Naive B cell (primary cell): ENCODE data around the gene THTPA. TPM values are rescaled to one million over a fixed set of nuclear protein-coding genes. Genes with fewer than 3 reads are reported as not detected.

Experiments
- ATAC-seq, 2 donors: fragments of 150-1000 bp; cut with Tn5 transposase; 2 replicates each; pipeline ENCODE4 v1.10.0; 2021; ENCODE audit warnings: low read depth in 2 of 2, mild to moderate bottlenecking in 2 of 2, moderate library complexity in 2 of 2
- DNase-seq: peaks from one replicate; pipeline ENCODE4 v3.0.0; 2022
- H3K27ac Mint-ChIP-seq, 6 donors: one replicate each; pipeline ENCODE4 v1.8.0; 2020 to 2022; ENCODE audit warnings: mild to moderate bottlenecking in 6 of 6, mixed read lengths in 6 of 6, moderate library complexity in 5 of 6, inconsistent platforms in 2 of 6
- H3K27me3 Mint-ChIP-seq, 3 donors: one replicate each; pipeline ENCODE4 v1.8.0; 2021 to 2022; ENCODE audit warnings: mixed read lengths in 3 of 3, mild to moderate bottlenecking in 1 of 3
- H3K36me3 Mint-ChIP-seq, 2 donors: one replicate each; pipeline ENCODE4 v1.8.0; 2020 to 2022; ENCODE audit warnings: mixed read lengths in 2 of 2, inconsistent platforms in 1 of 2, mild to moderate bottlenecking in 1 of 2
- H3K4me1 Mint-ChIP-seq, 3 donors: one replicate each; pipeline ENCODE4 v1.8.0; 2020 to 2022; ENCODE audit warnings: mixed read lengths in 3 of 3, inconsistent platforms in 1 of 3, mild to moderate bottlenecking in 1 of 3, moderate library complexity in 1 of 3
- H3K4me3 Mint-ChIP-seq, 8 donors: one replicate each; pipeline ENCODE4 v1.8.0; 2020 to 2022; ENCODE audit warnings: mild to moderate bottlenecking in 8 of 8, mixed read lengths in 8 of 8, moderate library complexity in 8 of 8, inconsistent platforms in 2 of 8
- H3K9me3 Mint-ChIP-seq, 7 donors: one replicate each; pipeline ENCODE4 v1.8.0; 2020 to 2022; ENCODE audit warnings: mixed read lengths in 7 of 7, mild to moderate bottlenecking in 5 of 7, inconsistent platforms in 2 of 7, moderate library complexity in 1 of 7
- polyA plus RNA-seq, 6 donors: library from polyadenylated mRNA; unstranded; fragments of 300-500 nt; fragmentation: Illumina TruSeq; gene quantifications; one replicate each; pipeline ENCODE4 v1.2.3, GENCODE V29; 2021; ENCODE audit warnings: low read depth in 6 of 6

THTPA gene
- polyA plus RNA-seq, 6 donors from 2014 or later, result 16.0 to 28.3 (median 21.7) TPM

DNA sequence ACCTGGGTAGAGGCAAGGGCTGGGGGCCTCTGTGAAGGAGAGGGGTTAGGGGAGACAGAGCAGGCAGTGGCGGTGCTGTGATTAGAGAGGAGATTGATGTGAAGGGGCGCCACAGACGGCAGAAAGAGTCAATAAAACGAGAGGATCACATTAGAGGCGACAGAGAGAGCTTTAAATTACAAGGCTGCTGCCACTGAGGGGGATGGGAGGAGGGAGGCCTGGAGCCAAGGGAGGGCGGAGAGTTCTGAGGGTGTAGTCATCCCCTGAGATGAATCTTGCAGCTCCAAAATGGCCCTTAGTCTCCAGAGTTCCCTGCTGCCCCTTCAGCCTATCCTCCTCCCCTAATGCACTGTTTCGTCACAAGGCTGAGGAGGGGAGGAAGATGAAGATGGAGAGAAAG is 17.3 kb upstream of the THTPA start:
- Mint-ChIP-seq H3K27me3 (peaks cover 6 to 10% (median 10%) of the 10 kb centered on the region in 3 donors), H3K27ac (peak overlapping the region in 2 of 6 donors; percentile 26 to 80), H3K4me1 (peaks cover 0 to 5% (median 0%) of the 10 kb centered on the region in 3 donors), H3K4me3 (no peak overlapping the region), H3K36me3 (no peaks in the 10 kb centered on the region), H3K9me3 (no peaks in the 10 kb centered on the region)
- DNase-seq (no peak), ATAC-seq (no peak)

DNA sequence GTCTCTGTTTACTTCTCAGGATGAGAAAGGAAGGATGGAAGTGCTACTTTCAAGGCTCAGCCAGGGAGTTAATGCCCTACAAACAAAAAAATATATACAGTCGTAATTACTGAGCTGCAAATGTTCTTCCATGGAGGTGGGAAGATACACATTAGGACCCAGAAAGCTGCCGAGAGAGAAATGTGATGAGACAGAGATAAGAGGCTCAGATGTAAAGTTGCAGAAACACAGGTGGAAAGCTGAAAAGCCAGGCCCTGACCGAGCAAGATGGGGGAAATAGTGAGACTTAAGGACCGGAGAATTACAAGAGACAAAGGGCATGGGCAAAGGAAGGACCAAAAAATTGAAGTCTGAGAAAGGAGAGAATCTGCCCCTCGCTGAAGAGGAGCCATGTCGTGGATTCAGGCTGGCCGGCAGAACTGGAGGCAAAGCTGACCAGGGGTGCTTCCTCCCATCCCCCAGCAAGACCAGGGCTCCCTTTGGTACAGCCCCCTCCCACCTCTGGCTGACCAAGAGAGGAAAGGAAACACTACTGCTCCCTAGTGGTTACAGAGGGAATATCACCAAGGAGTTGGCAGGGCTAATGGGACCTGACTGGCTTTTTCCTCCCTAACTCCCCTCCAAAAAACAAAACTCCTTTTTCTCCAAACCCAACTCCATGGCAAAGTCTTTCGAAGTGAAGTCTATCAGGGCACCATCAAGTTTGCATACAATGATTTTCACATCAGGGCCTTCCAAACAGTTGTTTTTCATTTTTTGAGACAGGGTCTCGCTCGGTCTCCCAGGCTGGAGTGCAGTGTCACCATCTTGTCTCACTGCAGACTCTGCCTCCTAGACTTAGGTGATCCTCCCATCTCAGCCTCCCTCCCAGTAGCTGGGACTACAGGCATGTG is 16.6 kb upstream of the THTPA start:
- ATAC-seq (peak; percentile 49 to 60), DNase-seq (peak; percentile 20)
- no peak overlapping the region for H3K27ac Mint-ChIP-seq
- no peaks in the 10 kb centered on the region for H3K9me3 Mint-ChIP-seq
- no peaks in the 10 kb centered on the region for H3K36me3 Mint-ChIP-seq
- peaks cover 0 to 5% (median 0%) of the 10 kb centered on the region in 3 donors for H3K4me1 Mint-ChIP-seq
- peaks cover 6 to 10% (median 10%) of the 10 kb centered on the region in 3 donors for H3K27me3 Mint-ChIP-seq
- no peak overlapping the region for H3K4me3 Mint-ChIP-seq

DNA sequence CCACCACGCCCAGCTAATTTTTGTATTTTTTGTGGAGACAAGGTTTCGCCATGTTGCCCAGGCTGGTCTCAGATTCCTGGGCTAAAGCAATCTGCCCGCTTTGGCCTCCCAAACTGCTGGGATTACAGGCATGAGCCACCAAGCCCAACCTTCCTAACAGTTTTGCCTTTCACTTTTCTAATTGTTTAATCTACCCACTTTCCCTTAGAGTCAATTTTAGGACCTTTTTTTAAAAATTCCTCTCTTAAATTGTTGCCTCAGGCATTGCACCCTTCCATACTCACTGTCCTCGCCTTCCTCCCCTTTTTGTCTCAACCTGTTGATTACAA is 16.0 kb upstream of the THTPA start:
- H3K9me3 Mint-ChIP-seq, result no peaks in the 10 kb centered on the region
- no peak for DNase-seq
- peaks cover 0 to 3% of the 10 kb centered on the region in 2 donors for H3K36me3 Mint-ChIP-seq
- no peak for ATAC-seq
- H3K4me3 Mint-ChIP-seq, result no peak overlapping the region
- H3K27me3 Mint-ChIP-seq, result peaks cover 6 to 14% (median 10%) of the 10 kb centered on the region in 3 donors
- peak overlapping the region in 1 of 6 donors; percentile 42 for H3K27ac Mint-ChIP-seq
- peaks cover 0 to 5% (median 0%) of the 10 kb centered on the region in 3 donors for H3K4me1 Mint-ChIP-seq

- no peak for ATAC-seq
- H3K27ac Mint-ChIP-seq, result no peak overlapping the region
- no peaks in the 10 kb centered on the region for H3K9me3 Mint-ChIP-seq
These were observed 13.8 kb upstream of the THTPA start for GRCh38 chr14:23542261-23542660.

GRCh38 chr14:23543403-23543802 is 12.7 kb upstream of the THTPA start:
- no peak for DNase-seq
- ATAC-seq, result no peak
- no peak overlapping the region for H3K4me3 Mint-ChIP-seq
- no peaks in the 10 kb centered on the region for H3K9me3 Mint-ChIP-seq
- no peak overlapping the region for H3K27ac Mint-ChIP-seq
- peaks cover 0 to 5% (median 0%) of the 10 kb centered on the region in 3 donors for H3K4me1 Mint-ChIP-seq
- H3K27me3 Mint-ChIP-seq, result peaks cover 6 to 20% (median 10%) of the 10 kb centered on the region in 3 donors
- peaks cover 0 to 8% of the 10 kb centered on the region in 2 donors for H3K36me3 Mint-ChIP-seq

More at GRCh38 chr14:23542261-23542660, 13.8 kb upstream of the THTPA start:
- DNase-seq, result no peak
- Mint-ChIP-seq H3K27me3 (peaks cover 6 to 20% (median 10%) of the 10 kb centered on the region in 3 donors), H3K36me3 (peaks cover 0 to 8% of the 10 kb centered on the region in 2 donors), H3K4me3 (no peak overlapping the region), H3K4me1 (peaks cover 0 to 5% (median 0%) of the 10 kb centered on the region in 3 donors)

DNA sequence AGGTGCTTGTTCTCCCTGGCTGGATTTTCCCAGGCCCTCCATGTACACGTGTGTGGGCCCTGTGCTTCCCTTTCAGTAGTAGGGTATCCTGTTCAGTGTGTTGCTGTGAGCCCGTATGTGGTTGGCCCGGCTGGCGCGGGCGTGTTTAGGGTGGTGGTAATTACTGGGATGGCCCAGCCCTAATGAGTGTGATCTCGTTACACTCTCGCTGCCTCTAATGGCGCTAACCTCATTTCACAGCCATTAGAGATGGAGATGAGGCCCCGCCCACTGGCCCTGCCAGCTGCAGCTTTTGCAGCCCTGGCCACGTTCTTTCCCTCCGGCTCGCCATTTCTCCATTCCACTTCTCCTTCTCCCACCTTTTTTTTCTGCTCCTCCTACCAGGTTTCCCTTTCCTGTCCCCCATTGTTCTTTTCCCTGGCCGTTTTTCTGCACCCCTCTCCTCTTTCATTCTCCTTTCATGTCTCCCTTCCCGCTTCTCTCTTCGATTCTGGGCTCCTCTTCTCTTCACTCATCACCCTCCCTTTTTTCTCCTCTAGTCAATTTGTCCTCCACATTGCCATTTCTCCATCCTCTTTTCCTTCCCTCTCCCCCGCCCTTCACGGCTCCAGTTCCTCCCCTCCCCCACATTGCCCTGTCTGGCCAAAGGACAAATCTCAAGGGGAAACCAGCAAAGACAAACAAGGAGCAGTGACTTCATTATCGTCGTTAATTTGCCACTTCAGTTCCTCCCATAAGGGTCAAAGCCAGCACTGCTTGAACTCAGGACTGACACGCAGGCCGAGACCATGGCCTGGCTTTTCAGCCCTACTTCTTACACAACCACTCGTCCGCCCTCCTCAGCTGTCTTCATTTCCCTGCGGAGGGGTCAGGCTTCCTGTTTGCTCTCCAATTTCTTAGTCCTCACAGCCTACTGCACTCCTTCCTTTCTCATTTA is 11.3 kb upstream of the THTPA start:
- Mint-ChIP-seq H3K36me3 (peaks cover 0 to 8% of the 10 kb centered on the region in 2 donors), H3K27me3 (peaks cover 0 to 20% (median 6%) of the 10 kb centered on the region in 3 donors), H3K27ac (no peak overlapping the region), H3K4me1 (no peaks in the 10 kb centered on the region), H3K4me3 (no peak overlapping the region), H3K9me3 (no peaks in the 10 kb centered on the region)
- no peak for ATAC-seq
- no peak for DNase-seq

DNA sequence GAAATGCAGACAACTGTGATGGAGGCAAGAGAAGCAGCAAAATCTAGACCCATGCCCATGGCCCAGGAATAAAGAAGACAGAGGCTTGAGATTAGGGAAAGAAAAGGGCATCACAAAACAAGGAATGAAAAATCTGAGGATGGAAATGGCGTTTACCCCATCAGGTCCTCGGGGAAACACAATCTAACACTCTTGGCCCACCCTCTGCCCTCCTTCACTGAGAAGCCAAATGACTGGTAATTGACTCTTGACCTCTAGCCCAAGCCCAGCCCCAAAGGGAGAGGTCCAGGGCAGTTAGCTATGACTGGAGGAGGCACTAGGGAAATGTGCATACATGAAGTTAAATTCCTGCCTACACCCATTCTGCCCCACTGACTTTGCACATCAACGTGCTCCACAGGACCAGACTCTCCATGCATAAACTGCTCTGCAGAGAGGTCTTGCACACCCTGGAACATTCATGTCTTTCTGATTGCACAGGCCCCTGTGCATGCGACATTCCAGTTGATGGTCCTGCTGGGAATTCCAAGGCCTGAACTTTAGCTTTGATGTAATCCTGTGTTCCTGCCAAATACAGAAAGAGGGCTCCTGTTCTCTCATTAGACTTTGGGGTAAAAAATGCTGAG is 10.2 kb upstream of the THTPA start:
- H3K9me3 Mint-ChIP-seq, result no peaks in the 10 kb centered on the region
- H3K27ac Mint-ChIP-seq, result no peak overlapping the region
- DNase-seq (no peak), ATAC-seq (no peak)
- H3K4me3 Mint-ChIP-seq, result no peak overlapping the region
- H3K27me3 Mint-ChIP-seq, result peaks cover 0 to 20% (median 6%) of the 10 kb centered on the region in 3 donors
- H3K4me1 Mint-ChIP-seq, result peaks cover 0 to 1% (median 0%) of the 10 kb centered on the region in 3 donors
- H3K36me3 Mint-ChIP-seq, result peaks cover 0 to 8% of the 10 kb centered on the region in 2 donors

- H3K9me3 Mint-ChIP-seq, result no peaks in the 10 kb centered on the region
- H3K27me3 Mint-ChIP-seq, result peaks cover 0 to 18% (median 6%) of the 10 kb centered on the region in 3 donors
- peak overlapping the region in 1 of 8 donors; percentile 37 for H3K4me3 Mint-ChIP-seq
- DNase-seq (no peak), ATAC-seq (no peak)
- H3K27ac Mint-ChIP-seq, result no peak overlapping the region
- peaks cover 0 to 8% (median under 1%) of the 10 kb centered on the region in 3 donors for H3K4me1 Mint-ChIP-seq
- H3K36me3 Mint-ChIP-seq, result peaks cover 0 to 8% of the 10 kb centered on the region in 2 donors
These were observed 9.5 kb upstream of the THTPA start for GRCh38 chr14:23546450-23547035.

- no peak for DNase-seq
- no peak overlapping the region for H3K27ac Mint-ChIP-seq
- H3K36me3 Mint-ChIP-seq, result peaks cover 0 to 8% of the 10 kb centered on the region in 2 donors
- peaks cover 4 to 12% (median 6%) of the 10 kb centered on the region in 3 donors for H3K4me1 Mint-ChIP-seq
- ATAC-seq, result no peak
- H3K4me3 Mint-ChIP-seq, result no peak overlapping the region
- no peaks in the 10 kb centered on the region for H3K9me3 Mint-ChIP-seq
- H3K27me3 Mint-ChIP-seq, result peaks cover 0 to 10% (median 0%) of the 10 kb centered on the region in 3 donors
These were observed 8.1 kb upstream of the THTPA start for GRCh38 chr14:23547924-23548323.

DNA sequence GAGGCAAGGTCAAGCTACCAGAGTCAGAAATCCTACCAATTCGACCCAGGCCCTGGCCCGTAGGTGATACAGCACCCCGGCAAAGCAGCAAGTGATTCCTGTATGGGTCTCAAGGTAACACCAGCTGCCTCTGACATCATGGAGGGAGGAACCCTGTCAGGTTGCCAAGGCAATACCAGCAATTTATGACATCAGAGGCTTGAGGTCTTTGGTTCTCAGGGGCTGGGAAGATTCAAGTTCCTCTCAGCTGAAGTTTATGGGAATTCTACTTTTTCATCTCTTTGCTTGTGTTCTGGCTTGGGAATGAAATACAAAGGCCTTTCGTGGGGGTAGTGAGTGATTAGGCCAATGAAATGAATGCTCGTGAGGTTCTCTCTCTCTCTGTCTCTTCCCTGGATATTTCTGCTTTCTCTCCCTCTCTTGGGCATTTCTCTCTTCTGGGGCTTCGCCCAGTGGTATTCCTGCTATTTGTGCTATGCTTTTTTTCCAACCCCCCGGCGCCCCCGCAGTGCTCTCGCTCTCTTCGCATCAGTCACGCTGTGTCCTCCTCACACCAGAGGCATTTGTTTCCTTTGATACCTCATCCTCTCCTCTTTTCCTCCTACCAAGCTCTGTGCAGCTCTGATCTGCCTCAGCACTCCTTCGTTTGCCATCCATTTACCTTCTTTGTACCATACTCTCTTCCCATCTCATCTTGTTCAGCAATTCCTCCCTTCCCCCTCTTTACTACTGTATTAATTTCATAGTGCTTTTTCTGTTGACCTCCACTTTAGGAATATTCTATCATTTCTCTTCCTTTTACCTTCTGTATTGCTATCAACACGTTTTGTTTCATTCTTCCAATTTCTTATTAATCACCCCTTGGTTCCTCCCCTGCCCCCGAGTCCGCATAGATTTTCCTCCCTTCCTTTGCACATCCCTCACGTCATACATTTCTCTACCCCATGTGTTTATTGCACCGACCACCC is 7.4 kb upstream of the THTPA start:
- peaks cover 0 to 8% of the 10 kb centered on the region in 2 donors for H3K36me3 Mint-ChIP-seq
- H3K4me3 Mint-ChIP-seq, result no peak overlapping the region
- no peak for DNase-seq
- H3K27me3 Mint-ChIP-seq, result peaks cover 0 to 10% (median 0%) of the 10 kb centered on the region in 3 donors
- H3K9me3 Mint-ChIP-seq, result no peaks in the 10 kb centered on the region
- ATAC-seq, result no peak
- H3K4me1 Mint-ChIP-seq, result peaks cover 4 to 12% (median 6%) of the 10 kb centered on the region in 3 donors
- H3K27ac Mint-ChIP-seq, result no peak overlapping the region

GRCh38 chr14:23550131-23550811 is 5.8 kb upstream of the THTPA start:
- H3K4me3 Mint-ChIP-seq, result no peak overlapping the region
- no peaks in the 10 kb centered on the region for H3K9me3 Mint-ChIP-seq
- DNase-seq (no peak), ATAC-seq (no peak)
- no peak overlapping the region for H3K27ac Mint-ChIP-seq
- peaks cover 0 to 4% (median 0%) of the 10 kb centered on the region in 3 donors for H3K27me3 Mint-ChIP-seq
- peaks cover 0 to 4% of the 10 kb centered on the region in 2 donors for H3K36me3 Mint-ChIP-seq
- H3K4me1 Mint-ChIP-seq, result peaks cover 6 to 16% (median 8%) of the 10 kb centered on the region in 3 donors
